GM23338 (cell line): ENCODE results near the gene FGF23.

Source experiments
- EZH2 ChIP-seq: fragments of 200-600 bp; sonication (generic); IDR thresholded peaks from one replicate; pipeline ENCODE4 v1.8.0; 2017; ENCODE audit warnings: antibody characterized with exemption, mild to moderate bottlenecking, low read depth; ENCODE audit not compliant: unreplicated experiment
- JUNB ChIP-seq: IDR thresholded peaks from one replicate; pipeline ENCODE4 v1.6.1; 2016; ENCODE audit warnings: antibody characterized with exemption; ENCODE audit not compliant: unreplicated experiment
- POLR2AphosphoS5 ChIP-seq: IDR thresholded peaks from 2 replicates; pipeline ENCODE4 v1.6.1; 2016; ENCODE audit warnings: antibody characterized with exemption, low read depth
- TF ChIP-seq, protein P1 (sequence below), 2 experiments: fragments of 200-600 bp in 1 of 2; sonication (generic) in 1 of 2; conservative IDR thresholded peaks; 2 replicates each; pipeline versions ENCODE4 v1.5.1 to v1.6.1; 2016 to 2017; ENCODE audit warnings: antibody characterized with exemption in 2 of 2, low read depth in 2 of 2, mild to moderate bottlenecking in 2 of 2, moderate library complexity in 1 of 2

DNA sequence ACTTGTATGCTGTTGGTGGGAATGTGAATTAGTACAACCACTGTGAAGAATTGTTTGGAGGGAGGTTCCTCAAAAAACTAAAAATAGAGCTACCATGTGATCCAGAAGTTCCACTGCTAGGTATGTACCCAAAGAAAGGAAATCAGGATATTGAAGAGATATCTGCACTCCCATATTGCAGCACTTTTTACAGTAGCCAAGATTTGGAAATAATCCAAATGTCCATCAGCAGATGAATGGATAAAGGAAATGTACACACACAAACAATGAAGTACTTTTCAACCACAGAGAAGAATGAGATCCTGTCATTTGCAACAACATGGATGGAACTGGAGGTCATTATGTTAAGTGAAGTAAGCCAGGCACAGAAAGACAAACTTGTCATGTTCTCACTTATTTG is 32.6 kb downstream of the FGF23 start:
- TF ChIP-seq, protein P1, sequence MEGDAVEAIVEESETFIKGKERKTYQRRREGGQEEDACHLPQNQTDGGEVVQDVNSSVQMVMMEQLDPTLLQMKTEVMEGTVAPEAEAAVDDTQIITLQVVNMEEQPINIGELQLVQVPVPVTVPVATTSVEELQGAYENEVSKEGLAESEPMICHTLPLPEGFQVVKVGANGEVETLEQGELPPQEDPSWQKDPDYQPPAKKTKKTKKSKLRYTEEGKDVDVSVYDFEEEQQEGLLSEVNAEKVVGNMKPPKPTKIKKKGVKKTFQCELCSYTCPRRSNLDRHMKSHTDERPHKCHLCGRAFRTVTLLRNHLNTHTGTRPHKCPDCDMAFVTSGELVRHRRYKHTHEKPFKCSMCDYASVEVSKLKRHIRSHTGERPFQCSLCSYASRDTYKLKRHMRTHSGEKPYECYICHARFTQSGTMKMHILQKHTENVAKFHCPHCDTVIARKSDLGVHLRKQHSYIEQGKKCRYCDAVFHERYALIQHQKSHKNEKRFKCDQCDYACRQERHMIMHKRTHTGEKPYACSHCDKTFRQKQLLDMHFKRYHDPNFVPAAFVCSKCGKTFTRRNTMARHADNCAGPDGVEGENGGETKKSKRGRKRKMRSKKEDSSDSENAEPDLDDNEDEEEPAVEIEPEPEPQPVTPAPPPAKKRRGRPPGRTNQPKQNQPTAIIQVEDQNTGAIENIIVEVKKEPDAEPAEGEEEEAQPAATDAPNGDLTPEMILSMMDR (conservative IDR thresholded peaks at IDR 0.05; ENCODE audit: low read depth in 2 of 2): no peak
- TF ChIP-seq EZH2: no peak
- TF ChIP-seq POLR2AphosphoS5: no peak
- TF ChIP-seq JUNB: no peak
